ENCODE measurements around the gene HOXB6. TPM values are rescaled to one million over a fixed set of nuclear protein-coding genes. Genes with fewer than 3 reads are reported as not detected.

Gene HOXB6
- total RNA-seq, 3 donors from 2014 or later, result 41.3 to 68.8 (median 50.9) TPM

GRCh38 chr17:48554412-48555257 is 50.2 kb downstream of the HOXB6 start:
- Histone ChIP-seq H3K36me3 (ENCODE audit: low read depth) (no peaks in the 10 kb centered on the region), H3K9me3 (no peaks in the 10 kb centered on the region), H3K4me3 (no peak overlapping the region), H3K4me1 (ENCODE audit: low read depth) (peaks cover 23% of the 10 kb centered on the region)
- TF ChIP-seq CTCF (IDR thresholded peaks at IDR 0.05), result no peak
- intact Hi-C loops (cut with DNase I, micrococcal nuclease), result no loop called here
- ATAC-seq, result no peak
- no peak for DNase-seq

- no peak for ATAC-seq
- H3K4me1 ChIP-seq (ENCODE audit: low read depth), result peaks cover 23% of the 10 kb centered on the region
- H3K4me3 ChIP-seq, result no peak overlapping the region
- intact Hi-C loops (cut with DNase I, micrococcal nuclease), result no loop called here
- TF ChIP-seq CTCF (IDR thresholded peaks at IDR 0.05), result no peak
- no peaks in the 10 kb centered on the region for H3K9me3 ChIP-seq
- no peaks in the 10 kb centered on the region for H3K36me3 ChIP-seq (ENCODE audit: low read depth)
- DNase-seq, result no peak
Observed at GRCh38 chr17:48553826-48554225, 51.0 kb downstream of the HOXB6 start.

- H3K4me3 ChIP-seq, result no peak overlapping the region
- H3K9me3 ChIP-seq, result no peaks in the 10 kb centered on the region
- peaks cover 23% of the 10 kb centered on the region for H3K4me1 ChIP-seq (ENCODE audit: low read depth)
- no peak for ATAC-seq
- no peaks in the 10 kb centered on the region for H3K36me3 ChIP-seq (ENCODE audit: low read depth)
- DNase-seq, result no peak
- intact Hi-C loops (cut with DNase I, micrococcal nuclease), result no loop called here
- TF ChIP-seq CTCF (IDR thresholded peaks at IDR 0.05), result no peak
Observed at GRCh38 chr17:48553190-48553547, 51.6 kb downstream of the HOXB6 start.

GRCh38 chr17:48552466-48553189 is 52.2 kb downstream of the HOXB6 start:
- intact Hi-C loops (cut with DNase I, micrococcal nuclease), result no loop called here
- H3K4me1 ChIP-seq (ENCODE audit: low read depth), result peaks cover 21% of the 10 kb centered on the region
- H3K4me3 ChIP-seq, result no peak overlapping the region
- DNase-seq, result no peak
- ATAC-seq, result no peak
- no peaks in the 10 kb centered on the region for H3K9me3 ChIP-seq
- no peaks in the 10 kb centered on the region for H3K36me3 ChIP-seq (ENCODE audit: low read depth)
- no peak for TF ChIP-seq CTCF (IDR thresholded peaks at IDR 0.05)

GRCh38 chr17:48551596-48552465 is 53.0 kb downstream of the HOXB6 start:
- ATAC-seq, result no peak
- H3K36me3 ChIP-seq (ENCODE audit: low read depth), result no peaks in the 10 kb centered on the region
- H3K4me1 ChIP-seq (ENCODE audit: low read depth), result peaks cover 19% of the 10 kb centered on the region
- no peaks in the 10 kb centered on the region for H3K9me3 ChIP-seq
- peak in 1 of 3 donors; percentile 50 for DNase-seq
- TF ChIP-seq CTCF (IDR thresholded peaks at IDR 0.05), result no peak
- intact Hi-C loops (cut with DNase I, micrococcal nuclease), result no loop called here
- no peak overlapping the region for H3K4me3 ChIP-seq
